Measurements from ENCODE around the gene RAD51B. TPM values are rescaled to one million over a fixed set of nuclear protein-coding genes. Genes with fewer than 3 reads are reported as not detected.

RAD51B gene
- total and polyA plus RNA-seq, 4 experiments from 2014 or later = 22.0 to 35.7 (median 31.4) TPM

DNA sequence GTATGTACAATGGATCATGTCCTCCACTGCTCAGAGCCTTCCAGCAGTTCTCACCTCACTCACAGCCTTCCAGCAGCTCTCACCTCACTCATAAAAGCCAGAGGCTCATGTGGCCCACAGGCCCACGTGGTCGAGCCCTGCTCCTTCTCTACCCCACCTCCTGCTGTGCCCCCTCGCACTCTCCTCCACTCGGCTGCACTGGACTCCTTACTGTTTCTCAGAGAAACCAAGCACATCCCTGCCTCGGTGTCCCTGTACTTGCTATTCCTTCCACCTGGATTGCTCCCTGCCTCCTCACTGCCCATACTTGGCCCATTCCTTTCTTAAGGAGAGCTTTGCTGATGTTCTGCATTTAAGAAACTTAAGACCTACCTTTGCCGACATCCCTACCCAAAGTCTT, 753.5 kb downstream of the RAD51B start:
- Mint-ChIP-seq H3K9me3 (no peaks in the 10 kb centered on the region), H3K36me3 (no peaks in the 10 kb centered on the region), H3K27me3 (no peaks in the 10 kb centered on the region), H3K27ac (peak overlapping the region in 1 of 7 donors; percentile 44), H3K4me1 (peaks cover 0 to 1% (median 0%) of the 10 kb centered on the region in 4 donors), H3K4me3 (no peak overlapping the region)
- H3K4me1 ChIP-seq (ENCODE audit: insufficient read depth, low read length) = no peaks in the 10 kb centered on the region
- no peak overlapping the region for H3K27ac ChIP-seq (ENCODE audit: low read depth, low read length)
- POLR2A ChIA-PET (ENCODE audit: partially characterized antibody) = interaction anchor here (1.0 kb wide), 1 partner anchor 20 kb away, joined by 3 read pairs; no protein-coding TSS in a partner anchor
- H3K27me3 ChIP-seq (ENCODE audit: insufficient read depth, low read length) = no peaks in the 10 kb centered on the region
- no peaks in the 10 kb centered on the region for H3K9me3 ChIP-seq (ENCODE audit: control insufficient read depth in 1 of 2, low read length in 2 of 2)
- DNase-seq = no peak
- CTCF ChIA-PET (ENCODE audit: partially characterized antibody) = no interaction called here
- no peak overlapping the region for H3K4me3 ChIP-seq (ENCODE audit: low read length in 2 of 2)
- H3K36me3 ChIP-seq (ENCODE audit: insufficient read depth, low read length) = no peaks in the 10 kb centered on the region
- intact Hi-C loops (cut with micrococcal nuclease) = no loop called here

DNA sequence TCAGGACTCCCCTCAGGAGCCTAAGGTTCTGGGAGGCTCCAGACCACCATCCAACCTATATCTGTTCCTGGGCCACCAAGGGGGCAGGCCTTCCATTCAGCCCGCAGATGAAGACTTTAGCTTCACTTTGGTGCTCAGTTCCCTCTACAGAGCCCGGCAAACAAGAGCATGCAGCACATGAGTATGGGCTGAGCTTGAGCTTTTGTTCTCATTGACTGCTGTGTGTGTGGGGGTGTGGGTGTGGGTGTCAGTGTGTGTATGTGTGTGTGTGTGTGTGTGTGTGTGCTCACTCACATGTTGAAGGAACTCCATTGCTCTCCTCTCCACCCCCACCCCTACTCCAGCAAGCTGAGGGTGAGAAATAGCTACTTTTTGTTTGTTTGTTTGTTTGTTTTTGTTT, 754.1 kb downstream of the RAD51B start:
- intact Hi-C loops (cut with micrococcal nuclease) = no loop called here
- Mint-ChIP-seq H3K4me3 (no peak overlapping the region), H3K36me3 (no peaks in the 10 kb centered on the region), H3K27me3 (no peaks in the 10 kb centered on the region), H3K27ac (no peak overlapping the region), H3K4me1 (peaks cover 0 to 1% (median 0%) of the 10 kb centered on the region in 4 donors), H3K9me3 (no peaks in the 10 kb centered on the region)
- no peaks in the 10 kb centered on the region for H3K9me3 ChIP-seq (ENCODE audit: control insufficient read depth in 1 of 2, low read length in 2 of 2)
- ChIA-PET CTCF (ENCODE audit: partially characterized antibody) (interaction anchor here (1.3 kb wide), 1 partner anchor 19 kb away, joined by 3 read pairs; no protein-coding TSS in a partner anchor), POLR2A (ENCODE audit: partially characterized antibody) (interaction anchor here (0.6 to 1.0 kb wide), 2 partner anchors 20 to 214 kb away, joined by 3 to 4 read pairs; no protein-coding TSS in a partner anchor)
- no peaks in the 10 kb centered on the region for H3K4me1 ChIP-seq (ENCODE audit: insufficient read depth, low read length)
- H3K27me3 ChIP-seq (ENCODE audit: insufficient read depth, low read length) = no peaks in the 10 kb centered on the region
- H3K27ac ChIP-seq (ENCODE audit: low read depth, low read length) = no peak overlapping the region
- H3K36me3 ChIP-seq (ENCODE audit: insufficient read depth, low read length) = no peaks in the 10 kb centered on the region
- no peak overlapping the region for H3K4me3 ChIP-seq (ENCODE audit: low read length in 2 of 2)
- no peak for DNase-seq

DNA sequence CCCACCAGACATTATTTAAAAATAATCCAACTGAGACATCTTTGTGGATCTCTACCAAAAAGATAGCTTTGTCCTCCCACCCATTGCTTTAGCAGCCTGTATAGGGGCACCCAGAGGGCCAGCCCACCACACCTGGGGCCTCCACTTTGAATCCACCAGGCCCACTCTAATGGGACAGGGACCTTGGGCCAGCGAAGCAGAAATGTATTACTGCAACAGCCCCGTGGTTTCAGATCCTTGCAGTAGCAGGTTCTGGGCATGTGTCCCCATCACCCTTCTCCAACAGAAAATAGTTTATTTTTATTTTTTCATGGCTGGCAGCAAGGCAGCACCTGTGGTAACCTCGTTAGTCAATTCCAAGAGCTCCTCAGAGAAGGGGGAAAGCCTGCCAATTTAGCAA, 754.9 kb downstream of the RAD51B start:
- H3K4me1 ChIP-seq (ENCODE audit: insufficient read depth, low read length) = no peaks in the 10 kb centered on the region
- H3K27ac Mint-ChIP-seq = no peak overlapping the region
- H3K4me1 Mint-ChIP-seq = peaks cover 0 to 1% (median 0%) of the 10 kb centered on the region in 4 donors
- CTCF ChIA-PET (ENCODE audit: partially characterized antibody) = interaction anchor here (0.5 to 1.3 kb wide), 2 partner anchors 20 to 39 kb away, joined by 3 read pairs; no protein-coding TSS in a partner anchor
- no peak overlapping the region for H3K27ac ChIP-seq (ENCODE audit: low read depth, low read length)
- no peaks in the 10 kb centered on the region for H3K36me3 Mint-ChIP-seq
- POLR2A ChIA-PET (ENCODE audit: partially characterized antibody) = interaction anchor here (1.1 kb wide), 1 partner anchor 67 kb away, joined by 3 read pairs; no protein-coding TSS in a partner anchor
- no peaks in the 10 kb centered on the region for H3K9me3 ChIP-seq (ENCODE audit: control insufficient read depth in 1 of 2, low read length in 2 of 2)
- intact Hi-C loops (cut with micrococcal nuclease) = no loop called here
- no peaks in the 10 kb centered on the region for H3K9me3 Mint-ChIP-seq
- no peak overlapping the region for H3K4me3 ChIP-seq (ENCODE audit: low read length in 2 of 2)
- no peak for DNase-seq
- no peaks in the 10 kb centered on the region for H3K36me3 ChIP-seq (ENCODE audit: insufficient read depth, low read length)
- H3K27me3 ChIP-seq (ENCODE audit: insufficient read depth, low read length) = no peaks in the 10 kb centered on the region
- H3K4me3 Mint-ChIP-seq = no peak overlapping the region
- no peaks in the 10 kb centered on the region for H3K27me3 Mint-ChIP-seq

DNA sequence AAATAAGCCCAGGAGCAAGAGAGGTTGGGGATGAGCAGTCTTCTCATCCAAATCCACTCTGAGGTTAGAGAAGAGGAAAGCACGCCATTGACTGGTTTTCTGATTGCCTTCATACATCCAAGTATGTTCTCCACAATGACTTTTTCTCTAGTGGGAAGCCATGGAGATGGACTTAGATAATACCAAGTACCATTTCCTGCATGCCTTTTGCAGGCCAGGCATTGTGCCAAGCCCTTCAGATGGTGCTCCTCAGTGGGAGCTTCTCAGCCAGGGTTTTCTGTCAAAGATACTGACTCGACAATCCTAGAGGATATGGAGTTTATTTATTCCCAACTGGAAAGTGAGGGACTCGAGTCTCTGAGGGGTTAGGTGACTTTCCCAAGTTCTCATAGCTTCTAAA, 755.3 kb downstream of the RAD51B start:
- no peak overlapping the region for H3K27ac ChIP-seq (ENCODE audit: low read depth, low read length)
- H3K9me3 Mint-ChIP-seq = no peaks in the 10 kb centered on the region
- H3K36me3 Mint-ChIP-seq = no peaks in the 10 kb centered on the region
- H3K4me1 ChIP-seq (ENCODE audit: insufficient read depth, low read length) = no peaks in the 10 kb centered on the region
- no peaks in the 10 kb centered on the region for H3K27me3 ChIP-seq (ENCODE audit: insufficient read depth, low read length)
- CTCF ChIA-PET (ENCODE audit: partially characterized antibody) = interaction anchor here (0.5 to 1.3 kb wide), 2 partner anchors 20 to 38 kb away, joined by 3 read pairs; no protein-coding TSS in a partner anchor
- no peaks in the 10 kb centered on the region for H3K36me3 ChIP-seq (ENCODE audit: insufficient read depth, low read length)
- POLR2A ChIA-PET (ENCODE audit: partially characterized antibody) = interaction anchor here (1.1 kb wide), 1 partner anchor 68 kb away, joined by 3 read pairs; no protein-coding TSS in a partner anchor
- no peak overlapping the region for H3K4me3 ChIP-seq (ENCODE audit: low read length in 2 of 2)
- intact Hi-C loops (cut with micrococcal nuclease) = no loop called here
- no peak overlapping the region for H3K27ac Mint-ChIP-seq
- peaks cover 0 to 1% (median 0%) of the 10 kb centered on the region in 4 donors for H3K4me1 Mint-ChIP-seq
- no peak for DNase-seq
- no peaks in the 10 kb centered on the region for H3K9me3 ChIP-seq (ENCODE audit: control insufficient read depth in 1 of 2, low read length in 2 of 2)
- H3K27me3 Mint-ChIP-seq = no peaks in the 10 kb centered on the region
- no peak overlapping the region for H3K4me3 Mint-ChIP-seq

DNA sequence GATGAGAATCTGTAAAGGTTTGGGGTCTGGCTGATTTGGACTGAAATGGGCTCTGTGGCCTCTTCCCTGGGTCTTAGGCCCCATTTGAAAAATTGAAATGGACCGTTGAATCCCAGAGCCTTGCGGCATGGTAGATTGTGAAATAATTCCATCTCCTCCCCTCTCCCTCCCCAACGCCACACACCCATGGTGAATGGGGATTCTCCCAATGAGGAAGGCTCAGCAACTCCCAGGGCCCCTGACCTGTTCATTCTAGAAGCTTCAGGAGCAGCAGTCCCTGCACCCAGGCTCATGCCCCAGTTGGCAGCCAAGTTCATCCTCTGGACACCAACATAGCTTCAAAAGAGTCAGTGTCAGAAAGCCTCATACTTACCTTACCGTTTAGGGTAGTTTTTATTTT, 755.8 kb downstream of the RAD51B start:
- Mint-ChIP-seq H3K4me3 (no peak overlapping the region), H3K9me3 (no peaks in the 10 kb centered on the region), H3K36me3 (no peaks in the 10 kb centered on the region), H3K27ac (no peak overlapping the region), H3K27me3 (no peaks in the 10 kb centered on the region), H3K4me1 (peaks cover 0 to 1% (median 0%) of the 10 kb centered on the region in 4 donors)
- CTCF ChIA-PET (ENCODE audit: partially characterized antibody) = no interaction called here
- POLR2A ChIA-PET (ENCODE audit: partially characterized antibody) = interaction anchor here (1.1 kb wide), 1 partner anchor 68 kb away, joined by 3 read pairs; no protein-coding TSS in a partner anchor
- Histone ChIP-seq H3K9me3 (ENCODE audit: control insufficient read depth in 1 of 2, low read length in 2 of 2) (no peaks in the 10 kb centered on the region), H3K4me3 (ENCODE audit: low read length in 2 of 2) (no peak overlapping the region), H3K36me3 (ENCODE audit: insufficient read depth, low read length) (no peaks in the 10 kb centered on the region), H3K4me1 (ENCODE audit: insufficient read depth, low read length) (no peaks in the 10 kb centered on the region), H3K27me3 (ENCODE audit: insufficient read depth, low read length) (no peaks in the 10 kb centered on the region), H3K27ac (ENCODE audit: low read depth, low read length) (no peak overlapping the region)
- intact Hi-C loops (cut with micrococcal nuclease) = no loop called here
- no peak for DNase-seq

DNA sequence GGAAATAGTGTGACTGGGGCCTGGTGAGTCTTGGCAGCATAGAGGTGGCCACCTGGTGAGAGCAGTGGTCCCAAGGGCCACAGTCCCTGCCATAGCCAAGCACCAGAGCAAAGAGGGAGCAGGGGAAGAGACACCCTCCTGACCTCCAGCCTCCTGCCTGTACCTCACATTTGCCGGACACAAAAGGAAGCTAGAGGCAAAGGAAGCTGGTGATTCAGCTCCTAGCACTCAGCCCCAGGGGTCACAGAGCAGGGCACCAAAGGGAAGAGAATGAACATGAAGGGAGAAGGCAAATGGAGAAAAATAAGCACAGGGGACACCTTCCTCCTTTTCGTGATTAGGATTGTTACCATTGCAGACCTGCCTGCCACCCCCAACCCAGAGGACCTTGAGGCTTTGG, 756.5 kb downstream of the RAD51B start:
- Histone ChIP-seq H3K27ac (ENCODE audit: low read depth, low read length) (no peak overlapping the region), H3K4me3 (ENCODE audit: low read length in 2 of 2) (no peak overlapping the region), H3K27me3 (ENCODE audit: insufficient read depth, low read length) (no peaks in the 10 kb centered on the region), H3K4me1 (ENCODE audit: insufficient read depth, low read length) (no peaks in the 10 kb centered on the region), H3K36me3 (ENCODE audit: insufficient read depth, low read length) (no peaks in the 10 kb centered on the region), H3K9me3 (ENCODE audit: control insufficient read depth in 1 of 2, low read length in 2 of 2) (no peaks in the 10 kb centered on the region)
- ChIA-PET CTCF (ENCODE audit: partially characterized antibody) (no interaction called here), POLR2A (ENCODE audit: partially characterized antibody) (no interaction called here)
- no peaks in the 10 kb centered on the region for H3K27me3 Mint-ChIP-seq
- no peak overlapping the region for H3K4me3 Mint-ChIP-seq
- no peak for DNase-seq
- no peak overlapping the region for H3K27ac Mint-ChIP-seq
- H3K36me3 Mint-ChIP-seq = no peaks in the 10 kb centered on the region
- peaks cover 0 to 1% (median 0%) of the 10 kb centered on the region in 4 donors for H3K4me1 Mint-ChIP-seq
- H3K9me3 Mint-ChIP-seq = peaks cover 0 to 1% (median 0%) of the 10 kb centered on the region in 8 donors
- intact Hi-C loops (cut with micrococcal nuclease) = no loop called here

DNA sequence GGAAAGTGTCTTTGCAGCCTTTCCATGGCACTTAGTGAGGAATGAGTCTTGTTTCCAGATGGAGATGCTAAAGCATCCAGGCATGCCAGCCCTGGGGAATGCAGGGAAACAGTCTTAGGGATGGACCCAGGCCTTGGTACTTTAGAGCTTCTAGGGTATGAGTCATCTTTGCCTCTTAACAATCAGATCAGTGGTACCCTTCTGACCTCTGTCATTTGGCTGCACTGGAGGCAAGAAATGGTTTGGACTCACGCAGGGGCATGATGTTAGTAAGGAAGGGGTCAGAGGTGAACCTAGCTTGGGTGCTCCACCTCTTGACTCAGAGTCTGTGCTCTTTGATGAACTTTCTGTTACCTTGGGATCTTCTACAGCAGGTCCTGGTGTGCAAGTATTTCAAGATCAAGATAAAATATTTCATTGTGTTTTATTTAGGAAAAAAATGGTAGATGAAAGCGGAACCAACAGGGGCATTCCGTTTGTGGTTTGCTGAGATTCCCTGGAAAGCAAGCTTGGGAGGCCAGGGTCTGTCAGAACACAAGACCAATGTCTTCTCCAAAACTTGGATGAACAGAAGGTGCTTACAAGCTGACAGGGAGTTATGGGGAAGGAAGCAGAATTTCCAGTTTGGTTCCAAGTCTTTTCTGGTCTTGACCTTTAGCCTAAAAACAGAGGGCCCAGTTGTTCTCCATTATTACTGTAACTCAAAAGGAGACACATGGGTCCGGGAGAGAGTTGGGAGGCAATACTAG, 757.1 kb downstream of the RAD51B start:
- H3K9me3 ChIP-seq (ENCODE audit: control insufficient read depth in 1 of 2, low read length in 2 of 2) = no peaks in the 10 kb centered on the region
- no peak for DNase-seq
- no peak overlapping the region for H3K27ac Mint-ChIP-seq
- H3K9me3 Mint-ChIP-seq = peaks cover 0 to 2% (median 0%) of the 10 kb centered on the region in 8 donors
- no peaks in the 10 kb centered on the region for H3K36me3 Mint-ChIP-seq
- no peaks in the 10 kb centered on the region for H3K36me3 ChIP-seq (ENCODE audit: insufficient read depth, low read length)
- H3K27me3 Mint-ChIP-seq = no peaks in the 10 kb centered on the region
- ChIA-PET POLR2A (ENCODE audit: partially characterized antibody) (no interaction called here), CTCF (ENCODE audit: partially characterized antibody) (no interaction called here)
- H3K27ac ChIP-seq (ENCODE audit: low read depth, low read length) = no peak overlapping the region
- intact Hi-C loops (cut with micrococcal nuclease) = no loop called here
- no peaks in the 10 kb centered on the region for H3K4me1 ChIP-seq (ENCODE audit: insufficient read depth, low read length)
- no peak overlapping the region for H3K4me3 ChIP-seq (ENCODE audit: low read length in 2 of 2)
- peaks cover 0 to 1% (median 0%) of the 10 kb centered on the region in 4 donors for H3K4me1 Mint-ChIP-seq
- H3K27me3 ChIP-seq (ENCODE audit: insufficient read depth, low read length) = no peaks in the 10 kb centered on the region
- no peak overlapping the region for H3K4me3 Mint-ChIP-seq

All from CD4-positive, alpha-beta memory T cell (primary cell).